Thyroid gland (tissue), 4 donors: ENCODE measurements around the gene HSD17B12.

ENCODE experiments used
- CTCF ChIP-seq, 6 experiments: fragments of 200-600 bp in 3 of 6; fragments of 450-650 bp in 3 of 6; sonication (generic) in 3 of 6; IDR thresholded peaks; one replicate each; pipeline ENCODE4 v1.5.1; 2016 to 2019; ENCODE audit warnings: antibody characterized with exemption in 6 of 6, mild to moderate bottlenecking in 2 of 6, inconsistent platforms in 1 of 6, moderate library complexity in 1 of 6
- POLR2A ChIP-seq, 2 donors: fragments of 450-650 bp; IDR thresholded peaks; one replicate each; pipeline ENCODE4 v1.6.1; 2017; ENCODE audit warnings: antibody characterized with exemption in 2 of 2, mild to moderate bottlenecking in 2 of 2, moderate library complexity in 1 of 2

DNA sequence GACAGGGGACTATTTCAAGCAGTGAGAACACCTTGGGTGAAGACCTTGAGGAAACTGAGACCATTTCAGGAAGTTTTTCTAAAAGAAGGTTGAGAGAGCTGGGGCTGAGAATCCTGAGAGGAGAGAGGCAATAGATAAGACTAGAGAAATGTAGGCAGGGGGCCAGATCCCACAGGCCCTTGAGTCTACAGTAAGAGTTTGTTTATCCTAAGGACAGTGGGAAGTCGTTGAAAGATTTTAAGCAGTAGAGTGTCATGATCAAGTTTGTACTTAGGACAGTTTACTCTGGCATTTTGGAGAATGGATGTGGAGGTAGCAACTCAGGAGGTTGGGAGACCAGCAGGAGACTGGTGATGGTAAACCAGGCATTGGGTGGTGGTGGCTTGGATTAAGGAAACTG, 17.1 kb downstream of the HSD17B12 start:
- TF ChIP-seq POLR2A (IDR thresholded peaks at IDR 0.05) (no peak), CTCF (IDR thresholded peaks at IDR 0.05) (no peak)
